ENCODE results near the gene GSAP. TPM values are rescaled to one million over a fixed set of nuclear protein-coding genes. Genes with fewer than 3 reads are reported as not detected.

Gene GSAP
- total RNA-seq, 1 experiment from 2014 or later, result 0.85 TPM

GRCh38 chr7:77415476-77415822, 700 bp downstream of the GSAP start:
- POLR2A ChIA-PET, result no interaction called here
- intact Hi-C loops (cut with micrococcal nuclease; ENCODE audit: unreplicated experiment) (no loop called here), in situ Hi-C loops (cut with HindIII; ENCODE audit: low pct_unique_long_range_greater_than_20kb, low sequenced_read_pairs) (no loop called here)
- H3K4me1 ChIP-seq (ENCODE audit: control insufficient read depth, insufficient read depth, low read length), result no peaks in the 10 kb centered on the region
- DNase-seq (ENCODE audit: low read depth, low spot score) (no peak), ATAC-seq (peak; percentile 56)
- CTCF ChIA-PET, result no interaction called here
- TF ChIP-seq POLR2AphosphoS5 (IDR thresholded peaks at IDR 0.05; ENCODE audit: low read depth, low read length) (no peak), SIN3A (IDR thresholded peaks at IDR 0.05; ENCODE audit: borderline replicate concordance, insufficient read depth, low read depth, low read length) (no peak), TCF7L2 (IDR thresholded peaks at IDR 0.05; ENCODE audit: low read depth, low read length) (no peak), CTCF (IDR thresholded peaks at IDR 0.05) (no peak), REST (IDR thresholded peaks at IDR 0.05; ENCODE audit: insufficient read depth in 1 of 2, low read depth in 2 of 2, low read length in 1 of 2) (no peak)
- no peaks in the 10 kb centered on the region for H3K9me3 ChIP-seq (ENCODE audit: control insufficient read depth, insufficient read depth, low read depth, low read length)
- no TSS peak for BruUV-seq (replicated peaks)
- H3K27ac ChIP-seq (ENCODE audit: low read length), result no peak overlapping the region
- H3K27me3 ChIP-seq (ENCODE audit: control insufficient read depth, insufficient read depth, low read length), result peaks cover 32% of the 10 kb centered on the region
- H3K36me3 ChIP-seq (ENCODE audit: control insufficient read depth, insufficient read depth, low read length), result no peaks in the 10 kb centered on the region
- peak overlapping the region; percentile 49 to 53 for H3K4me3 ChIP-seq (ENCODE audit: low read depth in 2 of 2, low read length in 2 of 2)

GRCh38 chr7:77413861-77414424, 2.2 kb downstream of the GSAP start:
- intact Hi-C loops (cut with micrococcal nuclease; ENCODE audit: unreplicated experiment) (no loop called here), in situ Hi-C loops (cut with HindIII; ENCODE audit: low pct_unique_long_range_greater_than_20kb, low sequenced_read_pairs) (no loop called here)
- ChIA-PET CTCF (no interaction called here), POLR2A (no interaction called here)
- Histone ChIP-seq H3K4me1 (ENCODE audit: control insufficient read depth, insufficient read depth, low read length) (no peaks in the 10 kb centered on the region), H3K36me3 (ENCODE audit: control insufficient read depth, insufficient read depth, low read length) (no peaks in the 10 kb centered on the region), H3K4me3 (ENCODE audit: low read depth in 2 of 2, low read length in 2 of 2) (no peak overlapping the region), H3K27me3 (ENCODE audit: control insufficient read depth, insufficient read depth, low read length) (peaks cover 26% of the 10 kb centered on the region), H3K27ac (ENCODE audit: low read length) (no peak overlapping the region), H3K9me3 (ENCODE audit: control insufficient read depth, insufficient read depth, low read depth, low read length) (no peaks in the 10 kb centered on the region)
- DNase-seq (ENCODE audit: low read depth, low spot score), result no peak
- no TSS peak for BruUV-seq (replicated peaks)
- no peak for ATAC-seq
- TF ChIP-seq SIN3A (IDR thresholded peaks at IDR 0.05; ENCODE audit: borderline replicate concordance, insufficient read depth, low read depth, low read length) (no peak), TCF7L2 (IDR thresholded peaks at IDR 0.05; ENCODE audit: low read depth, low read length) (no peak), REST (IDR thresholded peaks at IDR 0.05; ENCODE audit: insufficient read depth in 1 of 2, low read depth in 2 of 2, low read length in 1 of 2) (no peak), POLR2AphosphoS5 (IDR thresholded peaks at IDR 0.05; ENCODE audit: low read depth, low read length) (no peak), CTCF (IDR thresholded peaks at IDR 0.05) (no peak)

All from Panc1 (cell line).